T-helper 2 cell treated with Interferon-gamma antibody and Interleukin-4, amounts not matched to agents 5 μg/mL and 100 μg/mL, for 36 hours (primary cell): Measurements from ENCODE around the gene ASB10.

Source experiments
- DNase-seq: peaks from one replicate; pipeline ENCODE4 v3.0.0; 2021; ENCODE audit warnings: low spot score
- H3K27ac Mint-ChIP-seq: one replicate; pipeline ENCODE4 v1.8.0; 2021; ENCODE audit warnings: mild to moderate bottlenecking, mixed read lengths
- H3K27me3 Mint-ChIP-seq: one replicate; pipeline ENCODE4 v1.8.0; 2021; ENCODE audit warnings: low read depth, mixed read lengths
- H3K36me3 Mint-ChIP-seq: one replicate; pipeline ENCODE4 v1.8.0; 2021; ENCODE audit warnings: low read depth, mixed read lengths
- H3K4me1 Mint-ChIP-seq: one replicate; pipeline ENCODE4 v1.8.0; 2021; ENCODE audit warnings: low read depth, mixed read lengths
- H3K4me3 Mint-ChIP-seq: one replicate; pipeline ENCODE4 v1.8.0; 2022; ENCODE audit warnings: mild to moderate bottlenecking, moderate library complexity, mixed read lengths
- H3K9me3 Mint-ChIP-seq: one replicate; pipeline ENCODE4 v1.8.0; 2021; ENCODE audit warnings: mixed read lengths

The ASB10 gene

GRCh38 chr7:151128716-151129115, 58.3 kb downstream of the ASB10 start:
- DNase-seq = no peak
- Mint-ChIP-seq H3K27ac (no peak overlapping the region), H3K27me3 (no peaks in the 10 kb centered on the region), H3K4me1 (peaks cover 3% of the 10 kb centered on the region), H3K36me3 (no peaks in the 10 kb centered on the region), H3K9me3 (no peaks in the 10 kb centered on the region), H3K4me3 (no peak overlapping the region)

GRCh38 chr7:151128144-151128543, 58.9 kb downstream of the ASB10 start:
- Mint-ChIP-seq H3K4me3 (no peak overlapping the region), H3K27me3 (no peaks in the 10 kb centered on the region), H3K9me3 (no peaks in the 10 kb centered on the region), H3K4me1 (peaks cover 4% of the 10 kb centered on the region), H3K36me3 (no peaks in the 10 kb centered on the region), H3K27ac (no peak overlapping the region)
- no peak for DNase-seq

- no peak for DNase-seq
- Mint-ChIP-seq H3K4me3 (no peak overlapping the region), H3K36me3 (no peaks in the 10 kb centered on the region), H3K27ac (no peak overlapping the region), H3K4me1 (peaks cover 4% of the 10 kb centered on the region), H3K9me3 (no peaks in the 10 kb centered on the region), H3K27me3 (no peaks in the 10 kb centered on the region)
Observed at GRCh38 chr7:151126491-151127137, 60.4 kb downstream of the ASB10 start.

- Mint-ChIP-seq H3K4me1 (peaks cover 4% of the 10 kb centered on the region), H3K4me3 (no peak overlapping the region)
Observed at GRCh38 chr7:151125846-151126481, 61.1 kb downstream of the ASB10 start.

More at GRCh38 chr7:151125846-151126481, 61.1 kb downstream of the ASB10 start:
- DNase-seq = no peak
- H3K27ac Mint-ChIP-seq = no peak overlapping the region
- H3K9me3 Mint-ChIP-seq = no peaks in the 10 kb centered on the region
- no peaks in the 10 kb centered on the region for H3K27me3 Mint-ChIP-seq
- no peaks in the 10 kb centered on the region for H3K36me3 Mint-ChIP-seq
